SKM-1 (cell line): ENCODE data around the gene EXOC6.
A peak's percentile ranks its signal among the peaks of the same experiment; 100 is the strongest.
"Not testable (repeated sequence)": the region's sequence is repeated elsewhere in the genome, so short reads cannot be mapped to it uniquely, and the experiment has no call there.

Experiments
- DNase-seq: peaks from one replicate; lab custom pipeline; 2025; ENCODE audit not compliant: unreplicated experiment; lab: John Stamatoyannopoulos, UW

Gene EXOC6

DNA sequence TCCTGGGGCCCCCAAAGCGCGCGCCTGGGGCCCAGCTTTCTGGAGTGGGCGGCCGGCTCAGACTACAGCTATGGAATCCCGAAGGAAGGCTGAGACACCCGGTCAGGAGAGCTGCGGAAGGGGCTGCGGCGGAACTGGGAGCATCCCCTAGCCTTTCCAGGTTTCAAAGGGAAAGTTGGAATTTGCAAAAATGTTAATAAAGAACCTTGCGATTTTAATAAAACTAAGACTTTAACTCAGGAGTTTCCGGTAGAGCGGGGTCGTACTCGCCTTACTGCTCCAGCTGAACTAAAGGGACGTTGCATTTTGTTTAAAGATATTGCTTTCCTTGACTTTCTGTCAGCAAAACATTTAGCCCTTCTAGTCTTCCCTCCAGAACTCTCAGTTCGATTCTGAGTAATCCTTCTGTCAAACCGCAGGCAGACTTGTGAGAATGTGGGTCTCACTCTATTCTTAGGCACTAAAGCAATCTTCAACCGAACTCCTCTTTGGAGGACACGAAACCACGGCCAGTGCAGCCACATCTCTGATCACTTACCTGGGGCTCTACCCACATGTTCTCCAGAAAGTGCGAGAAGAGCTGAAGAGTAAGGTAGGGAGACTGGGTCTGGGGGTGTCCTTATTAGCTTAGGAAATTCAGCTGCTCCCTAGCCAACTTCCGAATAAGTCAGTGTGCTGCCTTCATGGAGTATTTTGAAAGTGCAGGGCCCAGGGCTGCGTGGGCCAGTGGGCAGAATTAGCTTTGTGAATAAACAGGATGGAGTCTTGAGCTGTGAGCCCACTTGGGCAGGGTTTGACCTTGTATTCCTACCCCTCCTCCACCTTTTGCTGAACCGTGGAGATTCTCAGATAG lies 227.3 kb downstream of the EXOC6 start:
- no peak for DNase-seq

DNA sequence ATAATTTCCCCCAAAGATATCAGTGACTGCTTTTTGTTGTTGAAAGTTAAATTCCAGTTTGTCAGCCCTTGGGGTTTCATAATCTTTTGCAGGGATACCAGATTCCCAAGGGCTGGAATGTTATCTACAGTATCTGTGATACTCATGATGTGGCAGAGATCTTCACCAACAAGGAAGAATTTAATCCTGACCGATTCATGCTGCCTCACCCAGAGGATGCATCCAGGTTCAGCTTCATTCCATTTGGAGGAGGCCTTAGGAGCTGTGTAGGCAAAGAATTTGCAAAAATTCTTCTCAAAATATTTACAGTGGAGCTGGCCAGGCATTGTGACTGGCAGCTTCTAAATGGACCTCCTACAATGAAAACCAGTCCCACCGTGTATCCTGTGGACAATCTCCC lies 228.6 kb downstream of the EXOC6 start:
- DNase-seq = no peak

- no peak for DNase-seq
These were observed 229.6 kb downstream of the EXOC6 start for GRCh38 chr10:93077860-93078337.

DNA sequence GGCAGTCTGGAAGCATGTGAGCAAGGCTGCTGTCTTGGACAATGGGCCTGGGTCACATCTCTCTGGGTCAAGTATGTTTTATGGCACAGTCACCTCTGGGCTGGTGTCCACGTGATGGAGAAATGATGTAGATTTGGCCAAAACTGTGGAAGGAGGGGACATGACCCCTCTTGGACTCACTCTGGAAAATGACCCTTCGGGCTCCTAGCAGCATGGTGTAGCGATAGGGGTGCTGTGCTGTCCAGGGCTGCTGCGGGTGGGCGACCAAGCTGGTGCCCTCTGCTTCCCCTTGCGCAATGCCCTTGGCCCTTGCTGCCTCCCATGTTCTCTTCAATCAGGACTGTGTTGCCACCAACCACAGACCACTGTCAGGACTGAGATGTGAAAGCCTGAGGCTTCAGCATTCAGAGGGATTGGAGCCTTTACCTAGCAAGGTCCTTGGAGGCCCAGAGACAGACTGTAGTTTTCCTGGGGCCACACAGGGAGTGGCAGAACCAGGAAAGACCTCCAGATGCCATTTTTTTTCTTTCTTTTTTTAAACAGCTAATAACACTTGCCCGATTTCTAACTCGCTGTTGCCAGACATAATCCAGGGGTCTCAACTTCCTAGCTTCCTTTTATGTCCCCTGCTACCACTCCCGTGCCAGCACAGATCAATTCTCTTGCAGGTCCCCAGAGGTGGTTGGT lies 231.5 kb downstream of the EXOC6 start:
- no peak for DNase-seq

- DNase-seq = peak; percentile 48
These were observed 232.2 kb downstream of the EXOC6 start for GRCh38 chr10:93080350-93081046.

DNA sequence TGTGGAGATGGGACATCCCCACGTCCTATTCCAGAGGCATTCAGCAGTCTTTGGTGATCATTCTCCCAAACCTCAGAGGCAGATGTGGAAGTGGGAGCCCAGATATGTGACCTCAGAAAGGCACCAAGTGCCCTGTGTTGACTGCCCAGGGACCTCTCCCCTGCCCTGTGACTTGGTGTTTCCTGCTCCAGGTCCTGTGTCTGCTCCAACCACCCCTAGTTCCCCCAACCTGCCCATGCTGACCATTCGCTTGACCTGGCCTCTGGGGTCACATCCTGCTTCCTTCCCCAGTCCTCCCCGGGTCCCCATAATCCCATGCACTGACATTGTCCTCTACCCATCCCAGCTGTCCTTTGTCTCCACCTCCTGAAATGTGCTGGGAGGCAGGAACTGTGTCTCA lies 233.0 kb downstream of the EXOC6 start:
- DNase-seq = no peak

DNA sequence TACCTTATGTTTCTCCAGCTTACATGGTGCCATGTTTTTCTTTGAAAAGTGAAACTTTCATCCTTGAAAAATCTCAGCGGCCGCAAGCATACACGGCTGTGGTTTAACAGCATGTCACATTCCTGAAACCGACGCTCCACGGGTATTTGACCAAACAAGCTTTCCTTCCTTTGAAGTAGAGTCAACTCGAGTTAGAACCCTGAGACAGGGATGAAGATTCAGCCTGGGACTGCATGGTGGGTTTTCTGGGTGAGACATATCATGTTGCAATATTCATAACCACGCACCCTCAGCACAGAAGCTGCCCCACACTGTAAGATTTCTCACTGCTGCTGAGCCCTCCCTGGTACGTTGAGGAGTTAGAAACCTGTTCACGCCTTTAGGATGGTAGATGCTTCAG lies 233.5 kb downstream of the EXOC6 start:
- DNase-seq = no peak

GRCh38 chr10:93083743-93084539 lies 235.6 kb downstream of the EXOC6 start:
- DNase-seq = no peak

- no peak for DNase-seq
These were observed 237.0 kb downstream of the EXOC6 start for GRCh38 chr10:93085272-93085859.

GRCh38 chr10:93086289-93086688 lies 238.0 kb downstream of the EXOC6 start:
- DNase-seq = no peak

DNA sequence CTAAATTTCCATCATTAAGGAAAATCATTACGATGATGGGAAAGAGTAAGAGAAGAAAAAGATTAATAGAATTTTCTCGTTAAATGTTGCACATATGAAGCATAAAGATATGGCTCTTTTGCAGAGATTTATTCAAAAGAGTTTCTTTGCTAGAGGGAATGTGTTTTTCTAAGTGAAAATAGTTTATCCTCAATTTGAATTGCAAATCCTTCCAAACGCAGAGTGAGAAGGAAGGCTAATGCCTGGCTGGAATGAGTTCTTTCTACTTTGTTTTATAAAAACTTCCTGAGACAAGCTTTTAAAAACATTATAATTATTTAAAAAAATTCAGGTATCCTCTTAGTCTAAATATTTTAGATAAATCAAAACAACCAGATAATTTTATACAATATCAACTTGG lies 239.5 kb downstream of the EXOC6 start:
- DNase-seq = no peak

DNA sequence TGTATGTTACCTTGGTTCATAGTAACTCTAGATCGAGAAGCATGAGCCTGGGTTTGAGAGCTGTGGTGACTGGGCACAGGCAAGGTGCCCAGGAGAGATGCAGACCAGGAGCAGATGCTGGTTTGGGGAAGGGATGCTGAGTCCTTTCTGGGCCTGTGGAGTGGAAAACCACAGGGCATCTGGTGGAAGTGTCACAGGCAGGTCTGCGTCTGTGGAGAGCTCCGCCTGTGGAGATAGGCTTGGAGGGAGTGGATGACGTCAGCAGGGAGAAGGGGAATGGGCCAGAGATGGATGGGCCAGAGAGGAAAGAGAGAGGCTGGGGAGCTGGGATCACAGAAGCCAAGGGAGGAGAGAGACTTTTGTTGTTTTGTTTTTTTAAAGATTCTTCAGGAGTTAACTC lies 240.1 kb downstream of the EXOC6 start:
- DNase-seq = no peak

DNA sequence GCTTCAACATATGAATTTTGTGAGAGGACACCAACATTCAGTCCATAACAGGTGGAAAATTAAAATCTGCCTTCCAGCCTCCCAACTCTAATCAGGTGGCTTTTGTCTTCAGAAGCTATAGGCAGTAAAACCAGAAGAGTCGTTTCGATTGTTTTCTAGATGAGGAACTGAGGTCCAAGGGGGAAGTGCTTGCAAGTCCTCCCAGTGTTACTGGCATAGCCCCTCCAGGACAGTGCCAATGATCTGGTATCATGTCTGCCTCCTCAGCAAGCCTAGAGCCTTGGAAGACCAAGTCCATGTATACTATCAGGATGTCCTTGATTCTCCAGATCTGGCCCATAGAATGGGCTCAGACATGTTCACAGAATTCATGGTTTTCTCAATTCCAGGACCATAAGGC lies 242.3 kb downstream of the EXOC6 start:
- no peak for DNase-seq

- no peak for DNase-seq
These were observed 243.6 kb downstream of the EXOC6 start for GRCh38 chr10:93091960-93092359.

- DNase-seq = no peak
These were observed 246.9 kb downstream of the EXOC6 start for GRCh38 chr10:93095225-93095624.

GRCh38 chr10:93096901-93097300 lies 248.6 kb downstream of the EXOC6 start:
- DNase-seq = no peak

DNA sequence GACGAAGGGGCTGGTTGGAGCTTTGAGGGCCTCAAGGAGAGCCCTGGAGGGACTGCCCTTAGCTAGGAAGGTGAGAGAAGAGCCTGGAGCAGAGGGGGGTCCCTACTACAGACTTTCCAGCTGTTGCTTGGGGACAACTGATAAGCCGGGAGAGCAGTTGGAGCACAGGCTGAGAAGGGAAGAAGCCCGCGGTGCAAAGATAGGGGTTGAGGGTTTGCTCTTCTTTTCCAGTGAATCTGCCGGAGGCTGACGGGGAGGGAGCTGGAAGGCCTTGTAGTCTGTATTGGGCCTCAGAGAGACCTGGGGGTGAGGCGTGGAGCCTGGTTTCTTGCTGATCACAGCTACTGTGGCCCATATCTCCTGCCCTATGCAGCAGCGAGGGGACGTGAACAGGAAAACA lies 249.1 kb downstream of the EXOC6 start:
- no peak for DNase-seq

GRCh38 chr10:93098816-93099215 lies 250.5 kb downstream of the EXOC6 start:
- DNase-seq = no peak

GRCh38 chr10:93099670-93100069 lies 251.3 kb downstream of the EXOC6 start:
- no peak for DNase-seq

GRCh38 chr10:93101148-93101547 lies 252.8 kb downstream of the EXOC6 start:
- DNase-seq = not testable (repeated sequence)

DNA sequence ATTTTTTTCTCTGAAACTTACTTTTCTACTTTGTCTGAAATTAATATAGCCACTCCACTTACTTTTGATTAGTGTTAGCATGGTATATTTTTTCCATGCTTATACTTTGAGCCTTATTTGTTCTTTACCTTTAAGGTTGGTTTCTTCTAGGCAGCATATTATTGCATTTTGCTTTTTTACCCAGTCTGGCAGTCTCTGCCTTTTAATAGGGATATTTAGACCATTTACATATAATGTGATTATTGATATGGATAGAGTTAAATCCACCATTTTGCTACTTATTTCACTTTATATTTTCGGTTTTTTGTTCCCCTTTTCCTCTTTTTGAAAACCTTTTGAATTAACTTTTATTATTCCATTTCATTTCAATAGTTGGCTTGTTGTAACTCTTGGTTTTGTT lies 255.6 kb downstream of the EXOC6 start:
- no peak for DNase-seq
